Esophagus squamous epithelium (tissue), 4 donors: ENCODE measurements around the gene APOC3.

ENCODE experiments used
- CTCF ChIP-seq, 6 experiments: fragments of 450-650 bp in 4 of 6; fragments of 200-600 bp in 2 of 6; sonication (generic) in 2 of 6; IDR thresholded peaks; one replicate each; pipeline ENCODE4 v1.5.1; 2016 to 2019; ENCODE audit warnings: antibody characterized with exemption in 6 of 6, mild to moderate bottlenecking in 4 of 6, moderate library complexity in 4 of 6
- POLR2A ChIP-seq, 4 donors: fragments of 450-650 bp; IDR thresholded peaks; one replicate each; pipeline ENCODE4 v1.6.1; 2017; ENCODE audit warnings: antibody characterized with exemption in 4 of 4, mild to moderate bottlenecking in 4 of 4, moderate library complexity in 3 of 4

GRCh38 chr11:116873381-116873780 lies 43.7 kb downstream of the APOC3 start:
- no peak for TF ChIP-seq CTCF (IDR thresholded peaks at IDR 0.05)
- TF ChIP-seq POLR2A (IDR thresholded peaks at IDR 0.05), result no peak
